IPS-18a (cell line): Measurements from ENCODE around the gene KATNB1.

Experiments
- H3K27ac ChIP-seq: one replicate; pipeline ENCODE4 v1.5.1; 2013; ENCODE audit warnings: low read length
- H3K27me3 ChIP-seq: one replicate; pipeline ENCODE4 v1.6.1; 2013; ENCODE audit warnings: mild to moderate bottlenecking, low read length; ENCODE audit not compliant: control insufficient read depth, insufficient read depth
- H3K36me3 ChIP-seq: one replicate; pipeline ENCODE4 v1.6.1; 2013; ENCODE audit warnings: low read depth, low read length; ENCODE audit not compliant: control insufficient read depth
- H3K4me1 ChIP-seq: one replicate; pipeline ENCODE4 v1.6.1; 2013; ENCODE audit warnings: low read depth, low read length; ENCODE audit not compliant: control insufficient read depth
- H3K4me3 ChIP-seq: one replicate; pipeline ENCODE4 v1.5.1; 2013; ENCODE audit warnings: low read length
- H3K9ac ChIP-seq: one replicate; pipeline ENCODE4 v1.6.1; 2013; ENCODE audit warnings: mild to moderate bottlenecking, low read length, moderate library complexity
- H3K9me3 ChIP-seq: one replicate; pipeline ENCODE4 v1.6.1; 2013; ENCODE audit warnings: low read depth, low read length; ENCODE audit not compliant: control insufficient read depth

KATNB1 gene

DNA sequence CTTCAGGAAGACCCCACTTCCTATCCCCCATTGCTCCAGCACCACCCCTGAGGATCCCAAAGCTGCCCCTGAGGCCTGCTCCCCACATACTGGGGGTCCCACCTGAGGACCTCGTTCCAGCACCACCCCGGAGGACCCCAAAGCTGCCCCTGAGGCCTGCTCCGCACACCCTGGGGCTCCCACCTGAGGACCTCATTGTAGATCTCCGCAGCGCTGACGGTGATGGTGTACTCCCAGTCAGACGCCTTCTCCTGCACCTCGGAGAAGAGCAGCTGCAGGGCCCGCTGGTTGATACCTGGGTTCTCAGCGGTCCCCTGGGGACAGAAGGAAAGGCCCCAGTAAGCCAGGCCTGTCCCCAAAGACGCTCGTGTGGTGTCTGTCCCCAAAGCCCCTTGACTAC lies 26.4 kb downstream of the KATNB1 start:
- H3K4me1 ChIP-seq, result no peaks in the 10 kb centered on the region
- no peak overlapping the region for H3K27ac ChIP-seq
- H3K9ac ChIP-seq, result no peak overlapping the region
- no peaks in the 10 kb centered on the region for H3K27me3 ChIP-seq
- no peaks in the 10 kb centered on the region for H3K9me3 ChIP-seq
- H3K4me3 ChIP-seq, result no peak overlapping the region
- no peaks in the 10 kb centered on the region for H3K36me3 ChIP-seq

DNA sequence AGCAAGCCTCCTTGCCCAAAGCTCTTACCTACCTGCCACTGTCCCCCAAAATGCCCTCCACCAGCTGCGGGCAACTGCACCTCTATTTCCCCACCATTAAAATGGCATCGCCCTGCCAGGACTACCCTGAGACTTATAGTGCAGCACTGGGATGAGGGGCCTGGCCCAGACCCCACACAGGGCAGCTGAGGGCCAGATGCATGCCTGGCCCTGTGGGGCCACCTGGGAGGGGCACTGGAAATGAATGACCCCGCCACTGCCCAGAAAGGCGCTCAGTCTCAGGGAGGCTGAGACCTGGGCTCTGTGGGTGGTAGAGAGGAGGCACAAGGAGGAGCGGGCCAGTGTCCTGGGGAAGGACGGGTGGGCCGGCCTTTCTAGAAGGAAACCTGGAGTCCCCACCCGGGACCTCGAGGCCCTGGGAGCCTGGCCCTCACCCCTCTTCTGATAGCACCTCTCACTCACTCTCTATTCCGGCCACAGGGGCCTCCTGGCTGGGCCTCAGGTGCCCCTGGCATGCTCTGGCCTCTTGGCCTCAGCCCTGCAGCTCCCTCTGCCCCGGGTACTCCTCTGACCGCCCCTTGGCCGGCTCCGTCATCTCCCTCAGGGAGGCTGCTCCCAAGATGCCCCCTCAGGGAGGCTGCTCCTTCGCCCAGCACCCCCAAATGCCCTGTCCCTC lies 26.9 kb downstream of the KATNB1 start:
- Histone ChIP-seq H3K27me3 (no peaks in the 10 kb centered on the region), H3K4me3 (no peak overlapping the region), H3K9ac (no peak overlapping the region), H3K4me1 (no peaks in the 10 kb centered on the region), H3K36me3 (no peaks in the 10 kb centered on the region), H3K9me3 (no peaks in the 10 kb centered on the region), H3K27ac (no peak overlapping the region)

DNA sequence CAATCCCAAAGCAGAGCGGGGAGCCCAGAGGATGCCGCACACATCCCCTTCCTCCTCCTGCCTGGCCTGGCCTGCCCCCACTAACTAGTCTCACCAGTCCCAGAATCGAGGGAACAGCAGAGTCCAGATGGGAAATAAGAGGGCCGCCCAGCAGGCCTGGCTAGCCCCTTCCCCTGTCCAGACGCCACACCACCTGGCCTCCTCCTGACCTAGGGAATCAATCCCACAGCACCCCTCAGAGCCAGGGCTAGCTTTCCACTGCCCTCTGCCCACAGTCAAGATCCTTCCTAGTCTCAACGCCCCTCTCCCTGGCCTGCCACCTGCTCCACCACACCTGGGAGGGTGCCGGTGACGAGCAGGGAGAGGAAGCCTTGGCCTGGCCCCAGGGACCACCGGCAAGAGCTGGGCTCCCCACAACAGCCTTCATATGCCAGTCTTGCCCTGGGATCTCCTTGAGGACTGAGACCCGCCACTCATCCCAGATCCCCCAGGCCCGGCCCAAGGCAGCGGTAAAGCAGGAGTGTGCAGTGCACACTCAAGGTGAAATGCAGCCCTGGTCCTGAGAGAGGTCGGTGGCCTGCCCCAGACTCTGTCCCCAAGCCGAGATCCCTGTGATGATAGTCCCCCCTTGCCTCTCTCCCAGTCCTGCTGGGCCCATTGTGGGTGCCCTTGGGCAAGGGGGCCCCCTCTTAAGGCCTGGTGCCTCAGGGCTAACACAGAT lies 27.9 kb downstream of the KATNB1 start:
- no peak overlapping the region for H3K9ac ChIP-seq
- no peak overlapping the region for H3K4me3 ChIP-seq
- no peaks in the 10 kb centered on the region for H3K27me3 ChIP-seq
- H3K27ac ChIP-seq, result no peak overlapping the region
- H3K4me1 ChIP-seq, result no peaks in the 10 kb centered on the region
- H3K9me3 ChIP-seq, result no peaks in the 10 kb centered on the region
- no peaks in the 10 kb centered on the region for H3K36me3 ChIP-seq

DNA sequence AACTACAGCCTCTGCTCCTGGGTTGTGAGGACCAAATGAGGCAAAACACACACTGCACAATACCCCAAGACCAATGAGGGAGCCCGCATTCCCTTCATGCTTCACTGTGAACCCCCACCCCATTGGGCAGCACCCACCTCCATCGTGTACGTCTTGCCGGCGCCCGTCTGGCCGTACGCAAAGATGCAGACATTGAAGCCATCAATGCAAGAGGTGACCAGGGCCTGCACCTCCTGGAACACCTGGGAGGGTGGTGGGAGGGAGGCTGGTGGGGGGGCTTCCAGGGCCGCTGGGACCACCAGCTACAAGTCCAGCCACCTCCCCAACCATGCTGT lies 28.4 kb downstream of the KATNB1 start:
- Histone ChIP-seq H3K9me3 (no peaks in the 10 kb centered on the region), H3K36me3 (no peaks in the 10 kb centered on the region), H3K4me1 (no peaks in the 10 kb centered on the region), H3K4me3 (no peak overlapping the region), H3K9ac (no peak overlapping the region), H3K27ac (no peak overlapping the region), H3K27me3 (no peaks in the 10 kb centered on the region)

DNA sequence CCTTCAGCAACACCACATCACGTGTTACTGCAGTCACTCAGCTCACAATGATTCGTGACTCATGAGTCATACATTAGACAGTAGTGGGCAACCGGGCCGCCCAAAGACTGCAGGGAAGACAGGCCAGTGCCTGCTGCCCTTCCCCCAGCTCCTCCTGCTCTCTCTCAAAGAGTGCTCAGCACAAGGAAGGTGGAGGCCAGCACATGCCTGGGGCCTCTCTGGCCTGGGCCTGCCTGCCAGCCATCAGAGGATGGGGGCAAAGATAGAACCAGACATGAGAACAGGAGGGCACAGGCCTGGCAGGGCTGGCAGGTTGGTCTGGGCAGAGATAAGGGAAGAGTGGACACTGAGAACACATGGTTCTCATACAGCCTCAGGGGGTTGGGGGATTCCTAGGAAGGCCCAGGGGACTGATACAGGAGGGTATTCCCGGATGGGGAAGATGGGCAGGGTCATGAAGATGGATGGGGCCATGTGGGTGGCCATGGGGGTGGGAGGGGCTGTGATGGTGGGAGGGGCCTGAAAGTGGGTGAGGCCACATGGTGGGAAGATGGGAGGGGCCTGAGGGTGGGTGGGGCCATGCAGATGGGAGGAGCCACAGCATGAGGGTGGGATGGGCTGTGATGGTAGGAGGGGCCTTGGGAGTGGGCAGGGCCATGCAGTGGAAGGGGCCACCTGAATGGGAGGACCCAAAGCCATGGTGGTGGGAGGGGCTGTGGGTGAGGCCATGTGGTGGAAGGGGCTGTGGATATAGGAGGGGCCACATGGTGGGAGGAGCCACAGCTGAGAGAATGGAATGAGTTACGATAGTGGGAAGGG lies 29.0 kb downstream of the KATNB1 start:
- H3K27me3 ChIP-seq, result no peaks in the 10 kb centered on the region
- no peaks in the 10 kb centered on the region for H3K36me3 ChIP-seq
- no peak overlapping the region for H3K4me3 ChIP-seq
- H3K9ac ChIP-seq, result no peak overlapping the region
- no peaks in the 10 kb centered on the region for H3K4me1 ChIP-seq
- H3K27ac ChIP-seq, result no peak overlapping the region
- no peaks in the 10 kb centered on the region for H3K9me3 ChIP-seq

DNA sequence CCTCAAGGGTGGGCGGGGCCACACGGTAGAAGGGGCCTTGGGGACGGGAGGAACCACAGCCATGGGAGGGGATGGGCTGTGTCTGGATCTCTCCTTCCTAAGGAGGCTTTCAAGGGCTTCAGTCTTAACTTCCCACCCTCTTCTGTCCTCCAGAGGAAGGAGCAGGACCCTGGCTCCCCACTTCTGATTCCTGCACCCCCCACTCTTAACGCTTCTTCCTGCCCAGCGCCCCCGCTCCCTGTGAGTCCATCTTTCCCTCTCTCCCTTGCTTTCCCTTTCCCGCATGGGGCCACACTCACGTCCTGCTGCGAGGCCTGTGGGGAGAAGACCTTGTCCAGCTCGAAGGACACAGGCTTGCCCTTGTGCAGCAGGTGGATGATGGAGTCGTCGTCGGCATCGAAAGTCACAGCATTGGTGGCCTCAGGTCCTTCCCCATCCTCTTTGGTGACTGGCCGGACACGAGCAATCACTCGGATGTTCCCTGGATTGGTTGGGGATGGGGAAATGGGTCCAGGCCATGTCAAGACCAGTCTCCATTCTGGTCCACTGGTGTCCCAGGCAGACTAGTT lies 29.7 kb downstream of the KATNB1 start:
- H3K4me3 ChIP-seq, result no peak overlapping the region
- H3K27ac ChIP-seq, result no peak overlapping the region
- no peaks in the 10 kb centered on the region for H3K4me1 ChIP-seq
- H3K27me3 ChIP-seq, result no peaks in the 10 kb centered on the region
- no peaks in the 10 kb centered on the region for H3K9me3 ChIP-seq
- H3K36me3 ChIP-seq, result no peaks in the 10 kb centered on the region
- H3K9ac ChIP-seq, result no peak overlapping the region

DNA sequence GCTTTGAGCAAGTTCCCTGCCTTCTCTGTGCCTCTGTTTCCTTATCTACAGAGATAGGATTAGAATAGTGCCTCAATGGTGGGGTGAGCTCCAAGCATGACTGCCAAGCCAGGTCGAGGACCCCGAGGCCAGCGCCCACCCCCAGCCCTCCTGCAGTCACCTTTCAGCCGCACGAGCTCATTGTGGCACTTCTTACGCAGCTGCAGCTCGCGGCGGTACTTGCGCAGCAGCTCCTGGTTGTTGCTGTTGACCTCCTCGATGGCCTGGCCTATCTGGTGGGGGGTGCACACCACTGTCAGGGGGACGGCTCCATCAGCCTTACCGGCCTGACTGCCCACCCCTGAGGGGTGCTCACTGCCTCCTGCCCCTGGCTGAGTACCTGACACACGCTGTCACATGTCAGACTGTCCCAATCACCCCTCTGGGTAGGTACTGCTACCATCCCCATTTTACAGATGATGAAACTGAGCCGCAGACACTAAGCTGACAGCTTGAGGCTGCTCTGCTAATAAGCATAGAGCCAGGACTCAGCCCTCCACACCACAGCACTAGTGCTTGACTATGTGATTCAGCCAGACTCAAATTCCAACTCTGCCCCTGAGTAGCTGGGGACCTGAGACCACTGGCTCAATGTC lies 31.3 kb downstream of the KATNB1 start:
- Histone ChIP-seq H3K9me3 (no peaks in the 10 kb centered on the region), H3K27ac (no peak overlapping the region), H3K9ac (no peak overlapping the region), H3K36me3 (no peaks in the 10 kb centered on the region), H3K4me1 (no peaks in the 10 kb centered on the region), H3K27me3 (no peaks in the 10 kb centered on the region), H3K4me3 (no peak overlapping the region)

DNA sequence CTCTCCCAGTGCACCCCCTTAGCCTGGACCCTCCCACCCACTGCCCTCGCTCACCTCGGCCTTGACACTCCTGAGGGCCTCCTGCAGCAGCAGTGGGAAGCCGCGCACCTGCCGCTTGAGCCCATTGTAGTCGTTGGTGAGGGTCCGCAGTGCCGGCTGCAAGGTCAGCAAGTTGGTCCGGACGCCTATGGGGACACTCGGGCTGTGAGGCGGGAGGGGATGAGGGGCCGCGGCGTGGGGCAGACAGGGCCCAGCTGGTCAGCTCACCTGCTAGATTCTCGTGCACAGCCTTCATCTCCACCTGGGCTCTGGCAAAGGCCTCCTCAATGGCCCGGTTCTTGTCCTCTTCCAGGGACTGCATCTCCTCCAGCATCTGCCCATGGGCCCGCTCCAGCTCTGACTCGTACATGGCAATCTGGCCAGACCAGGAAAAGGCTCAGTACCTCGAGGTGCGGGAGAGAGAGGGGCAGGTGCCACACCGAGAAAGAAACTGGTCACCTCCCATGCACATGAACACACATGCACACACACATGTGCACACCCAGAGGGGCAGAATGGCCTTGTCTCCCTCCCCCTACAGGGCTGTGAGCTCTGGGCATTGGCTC lies 34.1 kb downstream of the KATNB1 start:
- Histone ChIP-seq H3K36me3 (no peaks in the 10 kb centered on the region), H3K4me1 (peaks cover 5% of the 10 kb centered on the region), H3K9me3 (no peaks in the 10 kb centered on the region), H3K27me3 (peaks cover 1% of the 10 kb centered on the region), H3K27ac (no peak overlapping the region), H3K9ac (no peak overlapping the region), H3K4me3 (no peak overlapping the region)

DNA sequence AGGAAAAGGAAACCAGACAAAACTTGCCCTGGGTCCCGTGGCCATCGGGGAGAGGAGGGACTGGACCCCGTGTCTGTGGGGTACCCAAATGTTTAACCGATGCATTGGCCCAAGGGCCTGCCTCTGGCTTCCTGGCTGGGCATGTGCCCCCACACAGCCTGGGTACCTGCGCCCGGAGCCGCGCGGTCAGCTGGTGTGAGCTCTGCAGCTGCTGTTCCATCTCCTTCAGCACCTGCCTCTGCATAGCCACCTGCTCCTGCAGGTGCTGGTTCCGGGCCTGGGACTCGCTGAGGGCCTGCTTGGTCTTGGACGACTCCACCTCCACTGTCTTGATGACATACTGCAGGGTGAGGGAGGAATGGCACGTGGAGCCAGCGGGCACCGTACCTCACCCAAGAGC lies 34.8 kb downstream of the KATNB1 start:
- no peaks in the 10 kb centered on the region for H3K36me3 ChIP-seq
- H3K4me1 ChIP-seq, result peaks cover 12% of the 10 kb centered on the region
- no peak overlapping the region for H3K27ac ChIP-seq
- no peaks in the 10 kb centered on the region for H3K9me3 ChIP-seq
- H3K9ac ChIP-seq, result no peak overlapping the region
- H3K27me3 ChIP-seq, result peaks cover 8% of the 10 kb centered on the region
- no peak overlapping the region for H3K4me3 ChIP-seq

DNA sequence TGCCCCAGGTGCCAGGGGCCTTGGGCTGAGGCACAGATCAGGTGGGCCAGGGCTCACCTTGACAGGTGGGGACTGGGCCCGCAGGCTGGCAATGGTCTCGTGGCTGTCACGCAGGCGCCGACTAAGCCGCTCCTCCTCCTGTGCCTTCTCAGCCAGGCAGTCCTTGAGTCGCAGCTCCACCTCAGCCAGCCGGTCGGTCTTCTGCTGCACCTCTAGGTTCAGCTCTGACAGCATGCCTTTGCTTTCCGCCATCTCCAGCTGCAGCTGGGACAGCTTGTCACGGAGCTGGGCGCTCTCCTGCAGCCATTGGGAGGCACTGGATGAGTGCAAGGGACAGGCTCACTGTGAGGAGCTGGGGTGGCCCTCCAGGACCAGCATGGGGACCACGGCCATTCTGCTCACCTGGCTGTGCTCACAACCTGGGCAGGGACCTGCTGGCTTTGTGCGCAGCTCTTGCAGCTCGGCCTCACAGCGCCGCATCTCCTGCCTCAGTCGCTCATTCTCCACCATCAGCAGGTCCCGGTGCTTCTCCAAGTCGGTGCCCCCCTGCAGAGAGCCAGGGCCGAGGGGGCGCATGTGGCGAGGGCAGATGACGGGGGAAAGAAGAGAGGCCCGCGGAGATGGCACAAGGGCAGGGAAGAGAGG lies 35.7 kb downstream of the KATNB1 start:
- Histone ChIP-seq H3K4me3 (no peak overlapping the region), H3K36me3 (no peaks in the 10 kb centered on the region), H3K9ac (no peak overlapping the region), H3K27ac (no peak overlapping the region), H3K27me3 (peaks cover 9% of the 10 kb centered on the region), H3K4me1 (peaks cover 18% of the 10 kb centered on the region), H3K9me3 (no peaks in the 10 kb centered on the region)
